AG09319 (cell line): ENCODE measurements around the gene FBXL15.
A peak's percentile ranks its signal among the peaks of the same experiment; 100 is the strongest.

Experiments used
- DNase-seq: peaks from one replicate; pipeline ENCODE4 v3.0.0-alpha.2; 2010; ENCODE audit warnings: low read depth; ENCODE audit errors: extremely low read depth
- TF ChIP-seq, protein P1 (sequence below): IDR thresholded peaks from 2 replicates; pipeline ENCODE4 v1.5.1; 2011; ENCODE audit warnings: low read depth, mild to moderate bottlenecking, inconsistent platforms, low read length, moderate library complexity

The FBXL15 gene, protein sequence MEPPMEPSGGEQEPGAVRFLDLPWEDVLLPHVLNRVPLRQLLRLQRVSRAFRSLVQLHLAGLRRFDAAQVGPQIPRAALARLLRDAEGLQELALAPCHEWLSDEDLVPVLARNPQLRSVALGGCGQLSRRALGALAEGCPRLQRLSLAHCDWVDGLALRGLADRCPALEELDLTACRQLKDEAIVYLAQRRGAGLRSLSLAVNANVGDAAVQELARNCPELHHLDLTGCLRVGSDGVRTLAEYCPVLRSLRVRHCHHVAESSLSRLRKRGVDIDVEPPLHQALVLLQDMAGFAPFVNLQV

DNA sequence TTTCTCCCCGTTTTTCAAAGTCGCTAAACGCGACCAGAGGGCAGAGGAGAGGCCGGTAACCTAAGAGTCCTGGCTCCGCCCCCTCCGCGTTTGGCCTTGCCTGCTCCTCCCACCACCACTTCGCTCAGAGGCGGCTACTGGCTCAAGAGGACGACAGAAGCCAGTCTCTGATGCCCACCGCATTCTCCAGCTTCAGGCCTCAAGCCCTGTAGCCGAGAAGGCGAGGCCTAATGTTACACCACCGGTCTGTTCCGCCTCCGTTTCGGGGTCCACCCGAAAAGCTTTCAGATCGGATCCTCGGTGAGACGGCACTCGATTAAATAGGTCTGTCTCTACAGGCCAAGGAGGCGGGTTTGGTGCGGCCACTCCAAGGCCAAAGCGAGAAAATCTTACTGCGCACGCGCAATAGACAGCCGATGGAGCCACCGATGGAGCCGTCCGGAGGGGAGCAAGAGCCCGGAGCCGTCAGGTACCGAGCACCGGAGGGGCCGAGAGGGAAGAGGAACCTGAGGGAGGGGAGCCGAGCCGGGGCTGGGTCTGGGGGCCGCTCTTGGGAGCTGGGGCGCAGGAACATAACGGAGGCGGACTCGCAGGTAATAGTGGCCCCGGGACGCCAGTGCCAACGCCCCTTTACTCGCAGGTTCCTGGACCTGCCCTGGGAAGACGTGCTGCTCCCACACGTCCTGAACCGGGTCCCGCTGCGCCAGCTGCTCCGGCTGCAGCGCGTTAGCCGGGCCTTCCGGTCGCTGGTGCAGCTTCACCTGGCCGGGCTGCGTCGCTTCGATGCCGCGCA lies at the start of gene FBXL15:
TSS of gene FBXL15 (plus strand) at position 123 of the 793 bp plus-strand sequence. CDS start at position 417, 294 bp downstream.
- TF ChIP-seq, protein P1, sequence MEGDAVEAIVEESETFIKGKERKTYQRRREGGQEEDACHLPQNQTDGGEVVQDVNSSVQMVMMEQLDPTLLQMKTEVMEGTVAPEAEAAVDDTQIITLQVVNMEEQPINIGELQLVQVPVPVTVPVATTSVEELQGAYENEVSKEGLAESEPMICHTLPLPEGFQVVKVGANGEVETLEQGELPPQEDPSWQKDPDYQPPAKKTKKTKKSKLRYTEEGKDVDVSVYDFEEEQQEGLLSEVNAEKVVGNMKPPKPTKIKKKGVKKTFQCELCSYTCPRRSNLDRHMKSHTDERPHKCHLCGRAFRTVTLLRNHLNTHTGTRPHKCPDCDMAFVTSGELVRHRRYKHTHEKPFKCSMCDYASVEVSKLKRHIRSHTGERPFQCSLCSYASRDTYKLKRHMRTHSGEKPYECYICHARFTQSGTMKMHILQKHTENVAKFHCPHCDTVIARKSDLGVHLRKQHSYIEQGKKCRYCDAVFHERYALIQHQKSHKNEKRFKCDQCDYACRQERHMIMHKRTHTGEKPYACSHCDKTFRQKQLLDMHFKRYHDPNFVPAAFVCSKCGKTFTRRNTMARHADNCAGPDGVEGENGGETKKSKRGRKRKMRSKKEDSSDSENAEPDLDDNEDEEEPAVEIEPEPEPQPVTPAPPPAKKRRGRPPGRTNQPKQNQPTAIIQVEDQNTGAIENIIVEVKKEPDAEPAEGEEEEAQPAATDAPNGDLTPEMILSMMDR = no peak
- DNase-seq = peak; percentile 90

DNA sequence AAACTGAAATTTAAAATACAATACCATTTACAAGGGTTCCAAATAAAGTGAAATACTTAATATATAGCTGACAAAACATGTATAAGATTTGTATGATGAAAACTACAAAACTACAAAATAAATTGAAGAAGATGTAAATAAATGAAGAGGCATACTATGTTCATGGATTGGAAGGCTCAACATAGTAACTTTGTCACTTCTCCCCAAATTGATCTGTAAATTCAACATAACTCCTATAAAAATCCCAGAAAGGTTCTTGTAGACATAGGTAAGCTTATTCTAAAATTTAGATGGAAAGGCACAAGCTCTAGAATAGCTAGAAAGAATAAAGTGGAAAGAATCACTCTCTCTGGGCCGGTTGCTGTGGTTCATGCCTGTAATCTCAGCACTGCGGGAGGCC lies 49.3 kb upstream of the FBXL15 start:
- DNase-seq = no peak
- TF ChIP-seq, protein P1 = no peak

DNA sequence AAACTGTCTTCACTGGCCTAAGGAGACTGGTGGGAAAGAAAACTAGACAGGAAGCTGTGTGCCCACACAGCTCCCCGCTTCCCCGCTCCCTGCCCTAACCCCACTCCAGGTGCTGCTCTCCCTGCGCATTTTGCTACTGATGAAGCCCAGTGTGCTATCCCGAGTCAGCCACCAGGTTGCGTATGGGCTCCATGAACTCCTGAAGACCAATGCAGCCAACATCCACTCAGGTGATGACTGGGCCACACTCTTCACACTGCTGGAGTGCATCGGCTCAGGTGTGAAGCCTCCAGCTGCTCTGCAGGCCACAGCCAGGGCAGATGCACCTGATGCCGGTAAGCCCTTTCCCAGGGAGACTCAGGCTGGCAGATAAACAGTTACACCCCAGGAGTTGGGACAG lies 45.4 kb upstream of the FBXL15 start:
- DNase-seq = no peak
- TF ChIP-seq, protein P1 = no peak

DNA sequence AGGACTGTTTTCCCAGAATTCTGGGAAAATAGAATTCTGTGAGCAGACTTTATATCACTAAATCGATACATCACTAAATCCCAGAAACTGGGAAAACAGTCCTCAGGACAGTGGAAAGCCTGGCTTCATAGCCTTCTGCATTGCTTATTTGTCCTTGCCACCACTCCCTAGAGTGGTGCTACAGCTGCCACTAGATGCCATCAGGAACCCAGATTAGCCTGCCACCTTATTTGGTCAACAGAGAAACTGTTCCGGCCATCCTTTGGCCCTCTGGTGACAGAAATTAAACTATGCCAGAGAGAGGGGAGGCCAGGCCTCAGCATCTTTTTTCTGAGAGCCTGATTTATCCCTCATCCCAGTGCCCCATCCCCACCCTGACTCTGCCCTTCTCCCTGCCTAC lies 44.8 kb upstream of the FBXL15 start:
- no peak for DNase-seq
- TF ChIP-seq, protein P1 = no peak

DNA sequence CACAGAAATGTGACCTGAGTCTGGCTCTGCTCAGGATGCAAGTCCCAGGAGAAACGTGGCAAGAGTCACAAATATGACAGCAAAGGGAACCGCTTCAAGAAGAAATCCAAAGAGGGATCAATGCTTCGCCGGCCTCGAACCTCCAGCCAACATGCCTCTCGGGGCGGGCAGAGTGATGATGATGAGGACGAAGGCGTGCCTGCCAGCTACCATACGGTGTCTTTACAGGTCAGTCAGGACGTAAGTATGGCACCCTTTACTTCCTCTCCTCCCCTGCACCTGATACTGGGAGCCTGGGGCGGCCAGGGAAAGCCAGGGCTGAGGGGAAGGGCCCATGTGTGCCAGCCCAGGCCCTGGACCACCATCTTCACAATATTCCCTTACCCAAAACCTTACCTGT lies 43.7 kb upstream of the FBXL15 start:
- DNase-seq = no peak
- TF ChIP-seq, protein P1 = no peak

DNA sequence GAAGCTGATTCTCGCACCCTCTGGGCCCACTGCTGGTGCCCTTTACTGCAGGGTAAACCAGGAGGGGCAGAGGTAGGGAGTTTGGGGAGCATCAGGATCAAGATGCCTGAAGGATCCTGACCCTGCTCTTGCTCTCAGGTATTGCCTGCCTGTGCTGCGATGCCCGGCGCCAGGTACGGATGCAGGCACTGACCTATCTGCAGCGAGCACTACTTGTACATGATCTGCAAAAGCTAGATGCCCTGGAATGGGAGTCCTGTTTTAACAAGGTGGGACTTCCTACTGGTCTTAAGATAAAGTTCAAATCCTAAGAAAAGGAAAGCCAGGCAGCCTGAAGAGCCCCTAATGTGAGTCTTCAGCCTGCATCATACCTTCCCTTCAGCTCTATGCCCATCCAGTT lies 41.3 kb upstream of the FBXL15 start:
- TF ChIP-seq, protein P1 = no peak

DNA sequence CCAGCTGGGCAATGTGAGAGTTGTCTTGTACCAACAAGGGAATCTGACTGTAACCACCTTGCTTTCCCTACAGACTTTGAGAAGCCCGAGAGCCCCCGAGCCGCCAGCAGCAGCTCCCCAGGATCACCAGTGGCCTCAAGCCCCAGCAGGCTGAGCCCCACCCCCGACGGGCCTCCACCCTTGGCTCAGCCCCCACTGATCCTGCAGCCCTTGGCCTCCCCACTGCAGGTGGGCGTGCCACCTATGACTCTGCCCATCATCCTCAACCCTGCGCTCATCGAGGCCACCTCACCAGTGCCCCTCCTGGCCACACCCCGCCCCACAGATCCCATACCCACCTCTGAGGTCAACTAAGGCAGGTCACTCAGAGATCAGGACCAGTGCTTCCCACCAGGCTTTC lies 38.7 kb upstream of the FBXL15 start:
- no peak for DNase-seq
- TF ChIP-seq, protein P1 = no peak

More for the DNA sequence above, 41.3 kb upstream of the FBXL15 start:
- no peak for DNase-seq
